Measurements from ENCODE around the gene KIF6. TPM values are rescaled to one million over a fixed set of nuclear protein-coding genes. Genes with fewer than 3 reads are reported as not detected.

KIF6 gene
- total RNA-seq, 1 donor from 2014 or later, result 2.9 TPM

DNA sequence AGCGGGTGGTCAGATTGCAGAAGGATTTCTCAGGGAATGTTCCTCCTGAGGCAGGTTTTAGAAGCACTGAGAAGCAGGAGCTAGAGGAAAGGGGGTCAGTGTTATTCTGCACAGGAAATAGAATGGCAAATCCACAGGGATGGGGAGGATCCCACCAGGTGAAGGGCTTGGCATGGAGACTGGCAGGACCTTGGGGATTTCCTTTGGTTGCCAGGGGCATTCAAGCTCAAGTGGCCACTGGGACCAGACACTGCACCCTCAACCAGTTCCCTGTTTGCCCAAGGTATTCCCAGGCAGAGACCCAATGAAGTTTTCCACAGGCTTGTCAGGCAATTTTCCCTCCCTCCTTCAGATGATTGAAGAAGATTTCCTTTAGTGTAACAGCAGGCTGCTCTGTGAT lies 279.5 kb downstream of the KIF6 start:
- no peaks in the 10 kb centered on the region for H3K9me3 Mint-ChIP-seq (ENCODE audit: low read depth)
- TF ChIP-seq, protein P1, sequence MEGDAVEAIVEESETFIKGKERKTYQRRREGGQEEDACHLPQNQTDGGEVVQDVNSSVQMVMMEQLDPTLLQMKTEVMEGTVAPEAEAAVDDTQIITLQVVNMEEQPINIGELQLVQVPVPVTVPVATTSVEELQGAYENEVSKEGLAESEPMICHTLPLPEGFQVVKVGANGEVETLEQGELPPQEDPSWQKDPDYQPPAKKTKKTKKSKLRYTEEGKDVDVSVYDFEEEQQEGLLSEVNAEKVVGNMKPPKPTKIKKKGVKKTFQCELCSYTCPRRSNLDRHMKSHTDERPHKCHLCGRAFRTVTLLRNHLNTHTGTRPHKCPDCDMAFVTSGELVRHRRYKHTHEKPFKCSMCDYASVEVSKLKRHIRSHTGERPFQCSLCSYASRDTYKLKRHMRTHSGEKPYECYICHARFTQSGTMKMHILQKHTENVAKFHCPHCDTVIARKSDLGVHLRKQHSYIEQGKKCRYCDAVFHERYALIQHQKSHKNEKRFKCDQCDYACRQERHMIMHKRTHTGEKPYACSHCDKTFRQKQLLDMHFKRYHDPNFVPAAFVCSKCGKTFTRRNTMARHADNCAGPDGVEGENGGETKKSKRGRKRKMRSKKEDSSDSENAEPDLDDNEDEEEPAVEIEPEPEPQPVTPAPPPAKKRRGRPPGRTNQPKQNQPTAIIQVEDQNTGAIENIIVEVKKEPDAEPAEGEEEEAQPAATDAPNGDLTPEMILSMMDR (IDR thresholded peaks at IDR 0.05; ENCODE audit: unreplicated experiment), result no peak
- H3K36me3 Mint-ChIP-seq (ENCODE audit: insufficient read depth), result no peaks in the 10 kb centered on the region
- peaks cover 6% of the 10 kb centered on the region for H3K4me1 Mint-ChIP-seq (ENCODE audit: low read depth)
- H3K27me3 Mint-ChIP-seq, result peaks cover 17% of the 10 kb centered on the region
- no peak overlapping the region for H3K4me3 Mint-ChIP-seq (ENCODE audit: low read depth)
- DNase-seq (ENCODE audit: low spot score, unreplicated experiment), result no peak
- no peak overlapping the region for H3K27ac Mint-ChIP-seq

DNA sequence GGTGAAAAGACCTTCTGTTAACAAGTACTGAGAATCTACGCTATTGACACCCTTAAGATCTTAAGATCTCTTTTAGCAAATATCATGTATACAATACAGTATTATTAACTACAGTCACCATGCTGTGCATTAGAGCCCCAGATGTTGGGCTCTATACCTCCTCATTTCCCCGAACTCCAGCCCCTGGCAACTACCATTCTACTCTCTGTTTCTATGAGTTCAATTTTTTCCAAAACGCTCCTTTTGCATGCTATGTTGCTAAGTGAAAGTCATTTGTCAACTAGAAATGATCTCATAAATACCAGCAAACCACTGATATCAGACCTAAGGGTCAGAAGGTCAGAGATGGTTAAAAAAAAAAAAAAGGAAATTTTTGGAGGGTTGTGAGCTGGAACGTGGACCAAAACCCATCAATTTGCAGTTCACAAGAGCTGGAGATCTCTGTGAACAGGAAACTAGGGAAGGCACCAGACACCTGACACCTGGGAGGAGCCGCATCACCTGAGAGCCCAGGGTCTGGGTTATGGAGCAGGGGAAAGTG lies 280.7 kb downstream of the KIF6 start:
- H3K36me3 Mint-ChIP-seq (ENCODE audit: insufficient read depth), result no peaks in the 10 kb centered on the region
- TF ChIP-seq, protein P1 (IDR thresholded peaks at IDR 0.05; ENCODE audit: unreplicated experiment), result no peak
- H3K4me1 Mint-ChIP-seq (ENCODE audit: low read depth), result peaks cover 6% of the 10 kb centered on the region
- no peaks in the 10 kb centered on the region for H3K9me3 Mint-ChIP-seq (ENCODE audit: low read depth)
- no peak overlapping the region for H3K4me3 Mint-ChIP-seq (ENCODE audit: low read depth)
- H3K27me3 Mint-ChIP-seq, result peaks cover 16% of the 10 kb centered on the region
- H3K27ac Mint-ChIP-seq, result no peak overlapping the region
- DNase-seq (ENCODE audit: low spot score, unreplicated experiment), result no peak

DNA sequence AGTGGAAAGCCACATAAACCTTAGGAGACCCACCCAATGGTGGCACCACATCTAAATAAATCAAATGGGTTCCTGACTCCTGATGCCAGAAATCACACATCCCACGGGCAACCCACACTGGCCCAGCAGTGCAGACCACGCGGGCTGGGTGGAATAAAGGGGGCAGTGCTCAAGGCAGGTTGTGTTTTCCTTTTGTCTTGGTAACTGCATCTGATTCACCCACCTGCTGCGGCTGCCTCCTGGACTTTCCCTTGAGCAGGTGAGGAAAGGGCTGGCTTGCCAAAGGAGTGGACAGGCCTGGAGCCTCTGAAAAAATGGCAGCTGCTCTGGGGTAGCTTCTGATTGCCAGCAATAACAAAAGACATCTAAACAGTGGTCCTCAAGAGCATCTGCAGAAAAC lies 283.2 kb downstream of the KIF6 start:
- no peaks in the 10 kb centered on the region for H3K36me3 Mint-ChIP-seq (ENCODE audit: insufficient read depth)
- no peak for DNase-seq (ENCODE audit: low spot score, unreplicated experiment)
- no peak overlapping the region for H3K4me3 Mint-ChIP-seq (ENCODE audit: low read depth)
- peaks cover 6% of the 10 kb centered on the region for H3K4me1 Mint-ChIP-seq (ENCODE audit: low read depth)
- H3K9me3 Mint-ChIP-seq (ENCODE audit: low read depth), result peaks cover 2% of the 10 kb centered on the region
- TF ChIP-seq, protein P1 (IDR thresholded peaks at IDR 0.05; ENCODE audit: unreplicated experiment), result no peak
- no peak overlapping the region for H3K27ac Mint-ChIP-seq
- peaks cover 5% of the 10 kb centered on the region for H3K27me3 Mint-ChIP-seq

DNA sequence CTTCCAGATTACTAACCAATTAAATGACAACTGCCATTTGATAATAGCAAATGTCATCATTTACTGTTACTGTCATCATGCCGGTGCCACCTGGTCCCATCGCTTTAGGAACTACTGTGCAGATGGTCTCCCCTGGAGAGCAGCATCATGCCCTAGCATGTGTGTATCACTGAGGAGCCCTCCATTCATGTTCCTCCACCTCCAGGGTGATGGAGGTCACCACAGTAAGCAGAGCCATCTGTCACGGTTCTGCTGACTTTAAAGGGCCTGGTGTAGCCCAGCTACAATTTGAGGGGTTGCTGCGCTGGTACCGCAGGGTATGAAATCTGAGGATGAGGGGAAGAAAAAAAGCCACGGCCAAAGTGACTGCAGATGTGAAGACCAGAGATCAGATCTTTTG lies 283.9 kb downstream of the KIF6 start:
- Mint-ChIP-seq H3K9me3 (ENCODE audit: low read depth) (peaks cover 7% of the 10 kb centered on the region), H3K36me3 (ENCODE audit: insufficient read depth) (no peaks in the 10 kb centered on the region), H3K4me1 (ENCODE audit: low read depth) (peaks cover 6% of the 10 kb centered on the region), H3K4me3 (ENCODE audit: low read depth) (no peak overlapping the region), H3K27ac (no peak overlapping the region), H3K27me3 (peaks cover 5% of the 10 kb centered on the region)
- TF ChIP-seq, protein P1 (IDR thresholded peaks at IDR 0.05; ENCODE audit: unreplicated experiment), result no peak
- DNase-seq (ENCODE audit: low spot score, unreplicated experiment), result no peak

DNA sequence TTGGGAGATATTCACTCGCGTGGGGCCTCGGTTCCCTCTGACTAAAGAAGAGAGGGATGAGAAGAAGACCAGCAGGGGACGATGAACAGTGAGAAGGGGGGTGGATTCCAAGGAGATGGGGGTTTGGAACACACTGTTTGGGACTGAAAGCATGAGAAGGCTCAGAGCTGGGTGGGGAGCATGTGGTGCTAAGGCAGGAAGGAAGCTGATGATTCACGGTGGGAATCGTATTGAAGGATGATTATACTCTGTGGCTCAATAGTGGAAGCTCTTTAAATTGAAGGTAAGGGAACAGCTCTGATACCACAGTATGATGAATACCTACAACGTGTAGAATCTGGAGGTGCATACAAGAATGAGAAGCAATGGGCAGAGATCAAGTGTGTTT lies 285.2 kb downstream of the KIF6 start:
- Mint-ChIP-seq H3K4me3 (ENCODE audit: low read depth) (no peak overlapping the region), H3K36me3 (ENCODE audit: insufficient read depth) (no peaks in the 10 kb centered on the region), H3K27me3 (peaks cover 5% of the 10 kb centered on the region), H3K27ac (no peak overlapping the region), H3K9me3 (ENCODE audit: low read depth) (peaks cover 14% of the 10 kb centered on the region), H3K4me1 (ENCODE audit: low read depth) (peaks cover 2% of the 10 kb centered on the region)
- TF ChIP-seq, protein P1 (IDR thresholded peaks at IDR 0.05; ENCODE audit: unreplicated experiment), result no peak
- DNase-seq (ENCODE audit: low spot score, unreplicated experiment), result no peak

All from progenitor cell of endocrine pancreas (in vitro differentiated cells).